Upper lobe of left lung (tissue), 4 donors: ENCODE results near the gene IGSF8.

Source experiments
- CTCF ChIP-seq, 6 experiments: fragments of 450-650 bp in 4 of 6; fragments of 200-600 bp in 2 of 6; sonication (generic) in 2 of 6; IDR thresholded peaks; one replicate each; pipeline ENCODE4 v1.5.1; 2016 to 2019; ENCODE audit warnings: antibody characterized with exemption in 6 of 6
- EP300 ChIP-seq, 4 donors: sonication (generic); formaldehyde crosslinking; IDR thresholded peaks; one replicate each; pipeline ENCODE4 v1.5.1; 2017; ENCODE audit warnings: antibody characterized with exemption in 4 of 4, control low read depth in 2 of 4
- POLR2A ChIP-seq, 4 donors: fragments of 450-650 bp; IDR thresholded peaks; one replicate each; pipeline ENCODE4 v1.5.1; 2016 to 2017; ENCODE audit warnings: antibody characterized with exemption in 4 of 4, mild to moderate bottlenecking in 2 of 4

GRCh38 chr1:160096274-160097116, 1.9 kb downstream of the IGSF8 start:
- TF ChIP-seq EP300 (IDR thresholded peaks at IDR 0.05) = no peak
- no peak for TF ChIP-seq POLR2A (IDR thresholded peaks at IDR 0.05)
- TF ChIP-seq CTCF (IDR thresholded peaks at IDR 0.05) = no peak
